Jurkat, Clone E6-1 (cell line): Measurements from ENCODE around the gene ESRRG.

Experiments
- DNase-seq: peaks from one replicate; pipeline ENCODE4 v3.0.0-alpha.2; 2011; ENCODE audit warnings: low read depth, low spot score
- H3K4me3 ChIP-seq: 2 replicates; pipeline ENCODE4 v1.5.1; 2011; ENCODE audit warnings: mild to moderate bottlenecking, low read length, control low read depth, moderate library complexity

ESRRG gene

DNA sequence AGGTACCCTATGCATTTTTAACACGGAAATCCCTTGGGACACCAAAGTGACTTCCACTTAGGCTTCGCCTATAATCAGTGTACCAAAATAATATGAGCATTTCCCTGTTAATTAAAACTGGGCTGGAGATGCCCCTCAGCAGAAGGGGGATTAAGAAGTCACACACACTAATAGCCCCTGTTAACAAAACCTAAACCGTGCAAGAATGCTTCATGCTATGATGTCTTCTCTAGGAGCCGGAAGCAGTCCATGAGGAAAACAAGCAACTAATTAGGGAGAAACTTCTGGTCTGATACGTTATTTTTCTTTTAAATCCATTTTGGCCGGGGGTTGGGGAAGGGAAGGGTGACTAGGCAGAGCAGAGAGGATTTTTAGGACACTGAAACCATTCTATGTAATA, 123.4 kb downstream of the ESRRG start:
- DNase-seq = no peak
- H3K4me3 ChIP-seq = no peak overlapping the region

DNA sequence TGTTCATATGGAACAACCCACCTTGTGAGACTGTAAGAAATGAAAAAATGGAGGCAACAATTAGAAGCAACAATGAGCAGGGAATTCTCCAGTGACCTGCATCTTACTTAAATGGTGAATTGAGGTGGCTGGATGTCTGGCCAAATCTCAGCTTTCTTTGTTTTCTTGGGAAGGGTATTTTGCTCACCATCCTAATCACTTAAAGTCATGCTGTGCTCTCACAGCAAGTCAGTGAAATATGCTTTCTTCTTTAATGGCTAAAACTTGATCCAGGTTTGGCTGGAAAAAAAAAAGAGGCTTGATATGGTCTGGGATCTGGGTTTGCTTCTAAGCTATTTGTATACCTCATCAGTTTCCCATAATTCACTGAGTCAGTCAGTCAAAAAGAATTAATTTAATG, 124.8 kb downstream of the ESRRG start:
- DNase-seq = no peak

DNA sequence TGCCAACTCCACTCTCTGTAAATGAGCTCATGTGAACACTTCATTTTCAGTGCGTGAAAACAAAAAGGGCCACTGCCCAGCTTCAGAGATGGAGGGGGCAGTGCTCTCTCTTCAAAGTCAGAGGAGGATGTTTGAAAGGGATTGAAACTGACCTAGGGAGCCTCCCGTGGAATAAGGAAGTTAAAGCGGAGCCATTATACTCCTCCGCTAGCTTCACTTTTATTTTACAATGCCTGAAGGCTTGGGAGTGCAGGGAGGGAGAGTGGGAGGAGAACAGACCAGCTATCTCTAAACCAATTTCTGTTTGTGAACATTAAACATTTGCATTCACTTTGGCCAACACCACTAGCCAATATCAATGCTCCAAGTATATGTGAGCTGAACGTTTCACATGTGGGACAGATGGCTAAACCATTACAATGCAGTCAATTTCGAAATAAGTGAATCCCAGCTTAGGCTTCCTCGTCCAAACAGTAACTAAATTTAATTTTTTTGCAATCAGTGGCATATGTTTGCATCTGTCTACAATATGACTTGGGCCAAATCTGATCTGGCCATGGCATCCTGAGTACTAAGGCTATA, 126.9 kb downstream of the ESRRG start:
- no peak overlapping the region for H3K4me3 ChIP-seq
- no peak for DNase-seq

More for the DNA sequence above, 124.8 kb downstream of the ESRRG start:
- no peak overlapping the region for H3K4me3 ChIP-seq

DNA sequence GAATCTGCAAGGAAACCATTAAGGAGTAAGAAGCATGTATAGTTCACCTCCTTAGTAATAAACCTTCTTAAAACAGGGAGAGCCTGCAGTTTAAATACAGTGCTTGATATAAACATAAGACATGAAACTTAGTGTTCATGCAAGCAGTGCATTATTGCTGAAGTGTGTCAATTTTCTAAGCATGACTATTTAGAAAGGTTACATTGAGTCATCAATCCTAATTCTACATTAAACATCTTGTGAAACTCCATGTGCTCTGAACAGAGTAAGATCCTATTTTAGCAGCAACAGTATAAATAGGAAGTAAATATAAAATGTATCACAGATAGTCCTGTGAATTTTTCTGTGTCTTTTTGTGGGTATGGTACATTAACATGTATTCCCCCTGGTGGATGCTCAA, 135.5 kb downstream of the ESRRG start:
- DNase-seq = no peak
- H3K4me3 ChIP-seq = no peak overlapping the region

DNA sequence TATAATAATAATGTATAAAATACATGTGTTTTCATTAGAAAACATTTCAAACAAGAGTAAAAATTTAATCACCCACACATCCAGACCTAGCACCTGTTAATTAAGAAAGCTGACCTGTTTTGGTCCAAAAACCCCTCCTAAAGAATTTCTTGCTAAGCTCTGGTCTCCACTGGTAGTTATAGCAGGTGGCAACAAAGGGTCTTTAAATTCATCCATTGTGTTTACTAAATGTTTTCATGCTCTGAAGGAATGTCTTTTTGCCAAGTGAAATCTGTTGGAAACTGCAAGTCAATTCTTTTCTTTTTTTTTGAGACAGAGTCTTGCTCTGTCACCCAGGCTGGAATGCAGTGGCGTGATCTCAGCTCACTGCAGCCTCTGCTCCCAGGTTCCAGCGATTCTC, 141.1 kb downstream of the ESRRG start:
- H3K4me3 ChIP-seq = no peak overlapping the region
- no peak for DNase-seq

DNA sequence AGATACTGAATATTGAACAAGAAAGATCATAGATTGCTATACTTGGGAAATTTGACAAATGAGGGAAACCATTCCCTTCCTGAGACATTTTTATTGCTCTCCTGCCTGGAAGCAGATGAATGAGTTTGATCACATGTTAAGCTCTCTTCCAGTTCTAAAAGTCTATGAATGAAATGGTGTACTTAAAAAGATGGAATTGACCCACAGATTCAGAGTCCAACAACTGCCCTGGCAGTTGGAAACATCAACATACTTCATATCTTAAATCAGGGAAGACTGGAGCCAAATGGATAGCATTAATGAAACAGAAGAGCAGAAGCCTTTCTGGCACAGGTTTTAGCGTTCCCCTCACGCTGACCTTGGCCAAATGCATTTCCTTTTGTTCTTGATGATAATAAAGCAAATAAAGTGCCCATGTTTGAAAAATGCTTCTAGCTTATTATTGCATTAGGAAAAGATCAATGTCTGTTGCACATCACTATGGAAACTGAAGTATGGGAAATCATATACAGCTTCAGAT, 142.6 kb downstream of the ESRRG start:
- H3K4me3 ChIP-seq = no peak overlapping the region
- DNase-seq = no peak

DNA sequence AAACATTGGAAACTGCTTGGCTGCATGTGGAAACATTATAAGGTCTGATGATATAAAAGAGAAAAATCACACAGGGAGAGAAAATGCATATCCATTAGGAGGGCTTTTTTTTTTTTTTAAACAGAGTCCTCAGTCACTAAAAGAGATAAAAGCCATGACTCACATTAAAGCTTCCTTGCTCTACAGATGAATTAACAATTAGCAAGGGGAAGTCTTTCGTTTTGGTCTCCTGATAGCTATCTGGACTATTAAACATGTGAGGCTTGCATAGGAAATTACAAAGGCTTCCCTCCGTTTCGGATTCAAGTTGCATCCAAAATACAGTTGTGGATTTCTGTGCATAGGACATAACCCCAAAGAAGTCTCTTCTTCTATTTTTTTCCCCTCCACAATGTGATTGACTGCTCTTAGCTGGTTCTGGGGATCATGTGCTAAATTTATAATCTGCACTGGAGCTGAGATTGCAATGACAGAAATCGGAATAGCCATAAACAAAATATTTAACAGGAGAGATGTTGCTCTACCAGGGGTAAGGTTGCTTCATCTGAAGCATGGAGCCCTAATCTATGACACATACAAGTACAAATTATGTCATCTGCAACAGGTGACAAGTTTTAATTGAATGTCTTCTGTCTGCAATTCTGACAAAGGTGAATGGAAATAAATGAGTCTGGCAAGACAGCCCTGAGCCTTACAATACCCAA, 146.8 kb downstream of the ESRRG start:
- no peak for DNase-seq

DNA sequence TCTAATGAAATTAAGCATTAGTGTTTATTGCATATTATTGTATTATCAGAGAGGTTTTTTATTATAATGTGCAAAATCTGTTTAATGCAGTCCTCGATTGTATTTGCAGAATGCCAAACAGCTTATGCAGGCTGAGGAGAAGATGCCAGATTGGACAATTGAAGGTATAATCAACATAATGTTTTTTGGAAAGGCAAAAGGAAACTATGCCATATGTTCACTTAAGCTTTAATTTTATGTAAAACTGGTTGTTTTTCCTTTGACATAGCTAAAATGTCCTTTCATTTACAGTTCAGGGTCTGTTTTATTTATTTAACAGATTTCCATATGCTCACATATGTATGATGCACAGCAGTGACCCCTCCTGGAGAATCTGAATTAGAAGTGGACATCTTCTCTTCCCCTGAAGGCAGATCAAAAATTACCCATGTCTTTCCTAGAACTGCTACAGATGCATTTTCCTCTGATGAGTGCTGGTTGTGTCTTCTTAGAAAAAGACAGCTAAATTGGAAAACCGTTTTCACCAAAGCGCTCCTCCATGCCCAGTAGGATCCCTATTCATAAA, 156.5 kb downstream of the ESRRG start:
- no peak for DNase-seq
- no peak overlapping the region for H3K4me3 ChIP-seq

More for the DNA sequence above, 146.8 kb downstream of the ESRRG start:
- H3K4me3 ChIP-seq = no peak overlapping the region

DNA sequence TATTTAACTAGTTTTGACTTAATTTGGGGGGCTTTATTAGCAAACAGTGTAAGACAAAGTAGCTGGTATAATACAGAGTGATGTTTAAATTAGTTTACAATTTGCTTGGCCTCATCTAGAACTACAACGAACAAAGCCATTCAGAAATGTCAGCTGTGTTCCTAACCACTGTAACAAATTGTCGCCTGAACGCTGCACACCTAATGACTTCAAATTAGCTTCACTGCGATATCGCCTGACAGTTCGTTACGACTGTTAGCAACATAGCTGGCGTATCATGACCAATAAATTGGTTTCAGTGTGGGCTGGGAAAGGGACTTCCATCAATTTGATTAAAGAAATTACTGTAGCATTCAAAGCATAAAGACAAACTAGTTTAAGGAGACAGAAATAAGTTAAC, 160.1 kb downstream of the ESRRG start:
- no peak overlapping the region for H3K4me3 ChIP-seq
- DNase-seq = no peak

DNA sequence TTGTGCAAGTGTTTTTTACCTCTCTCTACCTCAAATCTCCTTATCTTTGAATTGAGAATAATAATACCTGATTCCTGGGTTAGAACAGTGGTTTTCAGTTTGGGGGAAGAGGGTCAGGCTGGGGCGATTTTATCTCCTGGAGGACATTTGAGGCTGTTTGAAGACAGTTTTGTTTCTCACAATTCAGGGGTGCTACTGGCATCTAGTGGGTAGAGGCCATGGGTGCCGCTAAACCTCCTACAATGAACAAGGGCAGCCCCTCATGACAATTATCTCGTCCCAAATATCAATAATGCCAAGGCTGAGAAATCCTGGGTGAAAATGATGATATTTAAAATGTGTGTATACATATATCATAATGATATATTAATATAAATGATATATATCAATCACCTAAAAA, 160.8 kb downstream of the ESRRG start:
- no peak for DNase-seq
- H3K4me3 ChIP-seq = no peak overlapping the region

DNA sequence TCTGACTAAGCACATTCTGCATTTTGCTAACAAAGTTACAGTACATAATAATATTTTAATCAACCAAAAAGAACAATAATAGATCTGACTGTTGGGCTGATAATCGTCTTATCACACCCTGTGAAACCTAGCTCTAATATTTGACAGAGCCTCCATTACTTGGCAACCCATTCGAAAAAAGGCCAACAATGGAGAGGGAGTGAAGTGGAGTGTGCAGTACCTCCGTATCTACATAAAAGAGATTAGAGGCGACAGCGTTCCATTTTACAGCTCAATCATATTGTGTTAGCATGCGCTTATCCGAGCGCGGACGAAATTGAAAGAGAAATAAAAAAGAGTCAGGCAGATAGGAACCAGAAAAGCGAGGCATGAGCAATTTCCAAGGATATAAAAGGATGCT, 162.7 kb downstream of the ESRRG start:
- H3K4me3 ChIP-seq = no peak overlapping the region

DNA sequence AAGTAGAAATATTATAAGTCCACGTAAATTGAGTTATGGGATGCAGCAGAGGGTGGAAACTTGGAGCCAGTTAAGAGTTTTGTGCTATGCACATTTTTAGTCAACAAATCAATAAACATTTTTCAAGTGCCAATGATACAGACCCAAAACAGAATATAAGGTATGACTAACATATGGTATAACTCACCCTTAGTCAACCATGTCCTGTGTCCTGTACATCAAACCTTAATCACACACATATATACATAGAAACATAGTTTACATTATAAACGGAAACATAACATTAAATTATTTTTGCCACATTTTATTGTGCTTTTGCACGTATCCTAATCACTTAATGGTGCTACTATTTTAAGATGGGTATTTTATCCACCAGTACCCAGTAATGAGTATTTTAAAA, 163.9 kb downstream of the ESRRG start:
- no peak overlapping the region for H3K4me3 ChIP-seq
- no peak for DNase-seq

More for the DNA sequence above, 162.7 kb downstream of the ESRRG start:
- DNase-seq = no peak

DNA sequence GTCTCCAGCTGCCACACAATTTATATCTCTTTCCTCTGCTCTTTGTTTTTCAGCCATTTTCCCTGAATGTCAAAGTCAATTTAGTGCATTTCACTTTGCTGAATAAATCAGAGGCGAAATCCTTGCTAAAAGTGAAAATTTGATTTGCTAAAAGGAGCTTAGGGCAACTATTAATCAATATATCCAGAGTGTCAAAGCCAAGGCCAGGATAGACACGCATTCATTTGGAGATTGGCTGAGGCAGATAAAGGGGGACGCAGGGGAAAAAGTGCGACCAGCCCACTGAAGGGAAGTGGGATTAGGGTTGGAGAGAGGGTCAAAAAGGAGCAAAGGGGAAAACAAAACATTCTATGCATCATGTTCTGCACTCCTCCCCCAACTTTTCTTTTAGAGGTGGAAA, 167.6 kb downstream of the ESRRG start:
- no peak overlapping the region for H3K4me3 ChIP-seq
- DNase-seq = no peak

DNA sequence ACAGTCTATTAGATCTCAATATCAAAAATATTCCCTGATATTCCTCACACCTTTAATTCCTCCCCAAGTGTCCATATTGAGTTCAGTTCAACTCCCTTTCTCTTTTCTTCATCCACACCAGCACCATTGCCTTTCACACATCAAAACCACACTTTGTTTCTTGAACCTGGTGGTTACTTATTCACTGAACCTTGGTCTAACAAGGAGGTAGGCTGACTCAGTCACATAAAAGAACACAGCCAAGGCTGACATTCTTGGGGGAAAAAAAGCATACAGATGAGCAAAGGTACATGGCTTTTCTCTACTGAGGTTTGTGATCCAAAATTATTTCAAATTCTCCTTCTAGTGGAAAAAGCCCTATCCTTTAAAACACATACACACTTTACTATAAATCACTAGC, 168.3 kb downstream of the ESRRG start:
- no peak for DNase-seq
- no peak overlapping the region for H3K4me3 ChIP-seq

DNA sequence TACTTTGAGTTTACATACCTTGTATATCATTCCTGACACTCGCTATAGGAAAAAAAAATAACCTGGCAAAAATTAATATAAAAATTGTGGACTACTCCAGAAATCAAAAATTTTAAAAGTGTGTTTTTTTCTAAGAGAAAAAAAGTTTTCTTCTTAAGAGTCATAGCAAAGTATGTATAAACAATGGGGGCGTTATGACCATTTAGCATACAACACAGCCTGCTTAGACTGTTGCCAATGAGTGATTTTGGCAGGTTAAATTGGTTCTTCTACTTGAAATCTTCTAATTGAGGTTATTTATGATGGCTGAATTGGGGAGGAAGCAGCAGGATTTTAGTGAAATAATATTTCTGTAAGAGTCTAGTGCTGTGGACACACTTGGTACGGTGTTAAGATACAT, 169.5 kb downstream of the ESRRG start:
- DNase-seq = no peak
- no peak overlapping the region for H3K4me3 ChIP-seq

DNA sequence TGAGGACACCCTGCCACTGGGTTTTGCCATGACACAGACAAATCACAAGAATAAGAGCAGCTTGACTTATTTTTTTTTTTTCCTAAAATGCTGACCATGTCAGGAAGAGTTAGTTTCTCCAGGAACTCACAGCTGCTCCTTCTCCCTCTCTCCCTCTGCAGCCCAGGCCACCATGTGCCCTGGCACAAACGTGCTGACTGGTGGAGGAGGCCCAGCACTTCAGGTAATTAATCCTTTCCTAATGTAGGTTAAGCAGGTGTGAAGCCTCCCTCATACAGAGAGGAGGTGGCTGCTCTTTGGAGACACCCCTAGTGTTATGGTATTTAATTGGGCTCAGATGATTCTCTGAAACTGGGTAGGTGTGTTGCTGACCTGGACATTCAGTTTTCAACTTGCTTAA, 170.2 kb downstream of the ESRRG start:
- H3K4me3 ChIP-seq = no peak overlapping the region
- DNase-seq = no peak

DNA sequence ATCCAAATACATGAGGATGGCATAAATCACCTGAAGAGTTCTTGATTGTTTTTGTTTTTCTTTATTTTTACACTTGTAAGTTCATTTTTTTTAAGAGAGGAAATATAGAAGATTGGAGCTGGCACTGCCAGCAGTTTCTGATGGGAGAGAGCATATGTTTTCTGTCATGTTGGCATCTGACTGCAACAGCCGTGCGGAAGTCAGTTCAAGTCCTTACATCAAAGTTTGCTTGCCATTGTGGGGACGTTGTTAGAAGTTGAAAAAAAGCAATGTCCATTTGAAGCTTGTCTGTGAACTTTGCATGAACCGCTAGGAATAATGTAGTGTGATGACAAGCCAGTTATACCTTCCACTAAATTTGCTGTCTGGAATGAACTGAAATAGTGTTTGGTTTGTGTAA, 173.4 kb downstream of the ESRRG start:
- DNase-seq = no peak
- H3K4me3 ChIP-seq = no peak overlapping the region

DNA sequence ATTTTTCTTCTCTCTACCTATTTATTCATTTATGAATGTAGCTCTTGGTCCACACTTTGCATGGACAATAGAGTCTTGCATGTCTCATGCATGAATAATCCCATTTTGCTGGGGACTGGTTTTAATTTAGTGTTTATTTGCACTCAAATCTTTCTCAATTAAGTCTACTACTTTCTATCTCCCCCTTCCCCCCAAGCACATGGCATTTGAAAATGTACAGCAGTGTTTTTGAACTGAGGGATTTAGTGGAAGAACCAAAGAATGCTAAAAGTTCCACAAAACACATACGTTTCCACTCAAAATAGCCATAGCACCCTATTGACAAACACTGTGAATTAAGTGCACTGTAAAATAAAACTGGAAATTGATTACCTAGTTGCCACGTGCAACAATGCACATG, 180.5 kb downstream of the ESRRG start:
- no peak overlapping the region for H3K4me3 ChIP-seq
- DNase-seq = no peak

DNA sequence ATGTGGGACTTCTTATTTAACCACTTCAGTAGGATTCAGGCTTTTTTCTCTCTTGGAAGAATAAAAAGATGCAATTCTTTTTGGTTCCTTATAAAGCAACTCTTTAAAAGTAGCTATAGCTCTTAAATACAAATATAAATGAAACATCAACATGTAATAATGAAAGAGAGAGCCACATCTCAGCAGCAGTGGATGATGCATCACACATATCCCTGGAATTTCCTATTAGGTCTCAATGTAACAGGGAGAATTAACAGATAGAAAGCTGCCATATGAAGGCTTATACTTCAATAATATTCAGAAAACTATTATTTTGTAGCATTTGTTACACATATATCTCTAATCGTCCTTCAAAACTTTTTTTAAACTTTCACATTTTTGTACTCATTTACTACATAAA, 181.0 kb downstream of the ESRRG start:
- DNase-seq = no peak
- H3K4me3 ChIP-seq = no peak overlapping the region

DNA sequence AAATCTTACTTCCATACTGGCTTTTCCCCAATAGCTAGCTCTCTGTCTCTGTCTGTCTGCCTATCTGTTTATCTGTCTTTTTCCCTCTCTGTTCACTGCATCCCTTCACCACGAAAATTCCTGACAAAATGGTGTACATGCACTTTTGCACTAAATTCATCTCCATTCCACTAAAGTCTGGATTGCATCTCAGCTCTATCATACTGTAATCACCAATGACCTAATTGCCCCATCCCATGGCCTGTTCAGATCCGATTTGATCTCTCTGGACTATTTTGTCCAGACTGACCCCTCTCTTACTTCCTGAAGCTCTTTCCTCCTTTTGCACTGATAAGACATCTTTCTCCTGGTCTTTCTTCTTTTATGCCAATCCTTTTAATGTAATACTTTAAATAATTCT, 187.5 kb downstream of the ESRRG start:
- no peak overlapping the region for H3K4me3 ChIP-seq
- DNase-seq = no peak

DNA sequence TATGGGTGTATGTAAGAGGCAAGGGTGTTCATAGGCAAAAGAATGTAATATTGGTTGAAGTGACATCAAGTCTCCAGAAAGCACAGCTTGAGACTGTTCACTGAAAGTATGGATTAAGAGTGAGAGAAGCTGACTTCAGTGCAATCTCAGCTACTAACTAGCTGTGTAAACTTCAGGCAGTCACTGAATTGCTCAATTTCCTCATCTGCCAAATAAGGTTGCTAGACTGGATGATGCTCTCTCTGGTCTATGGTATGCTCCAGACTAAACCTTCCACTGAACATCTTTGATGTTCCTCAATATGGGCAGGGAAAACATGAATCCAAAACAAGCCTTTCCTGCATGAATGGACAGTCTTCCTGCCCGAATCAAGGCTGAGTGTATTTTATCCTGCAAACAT, 188.2 kb downstream of the ESRRG start:
- no peak for DNase-seq
- H3K4me3 ChIP-seq = no peak overlapping the region
